ENCODE measurements around the gene SECISBP2L. TPM values are rescaled to one million over a fixed set of nuclear protein-coding genes. Genes with fewer than 3 reads are reported as not detected.

Gene SECISBP2L
- total RNA-seq, 1 experiment from 2014 or later = 33.2 TPM

DNA sequence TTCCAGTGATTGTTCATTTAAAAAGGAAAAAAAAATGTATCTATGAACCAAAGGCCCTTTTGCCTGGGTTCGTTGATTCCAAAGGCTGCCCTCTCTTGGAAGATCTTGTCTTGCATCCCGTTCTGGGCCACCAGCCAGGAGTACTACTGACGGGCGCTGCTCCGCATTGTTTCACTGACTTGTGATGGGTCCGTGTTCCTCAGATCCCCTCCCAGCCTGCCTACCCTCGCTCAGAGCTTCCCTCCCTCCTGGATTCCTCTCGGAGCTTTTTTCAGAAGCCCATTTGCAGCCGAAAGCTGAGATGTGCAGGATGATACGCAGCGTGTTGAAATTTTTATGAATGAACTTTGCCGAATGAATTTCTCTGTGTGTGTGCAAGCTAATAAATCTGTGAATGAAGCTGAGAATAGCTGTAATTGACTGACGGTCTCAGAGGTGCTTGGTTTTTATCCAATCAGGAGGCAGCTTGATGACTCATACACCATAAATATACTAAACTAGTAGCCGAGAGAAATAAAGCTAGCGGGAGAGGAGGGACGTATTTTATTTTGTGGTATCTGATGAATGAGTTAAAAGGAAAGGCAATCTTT, 82.6 kb downstream of the SECISBP2L start, which contains the start of gene SHC4:
SHC4 (minus strand) TSS at position 396 of the 590 bp plus-strand sequence. CDS start 904 bp downstream, outside the sequence.
- 0 out of 2 replicates have a peak, but pooled peaks cover 8% of the 10 kb centered on the region for H3K4me1 ChIP-seq (replicated peaks; ENCODE audit: insufficient read depth)
- peak; percentile 24 to 59 for DNase-seq
- H3K4me2 ChIP-seq = peak within 1 kb of the TSS; percentile 95
- H3F3A ChIP-seq (ENCODE audit: insufficient read depth, low read depth) = peaks cover 5% of the 10 kb centered on the region; the same call in 1 of the 2 replicates
- H3K27me3 ChIP-seq (ENCODE audit: insufficient read depth, low read depth) = no peaks in the 10 kb centered on the region
- intact Hi-C loops (cut with micrococcal nuclease; ENCODE audit: unreplicated experiment) = loop anchor here (5.0 kb wide), 3 partner anchors 81 to 151 kb away; partner anchors contain the start of gene CEP152
- peak within 1 kb of the TSS; percentile 81 for H2AFZ ChIP-seq
- no peaks in the 10 kb centered on the region for H3K36me3 ChIP-seq (ENCODE audit: low read depth)
- H3K9me2 ChIP-seq (ENCODE audit: insufficient read depth) = no peaks in the 10 kb centered on the region
- H4K20me1 ChIP-seq (ENCODE audit: insufficient read depth) = no peaks in the 10 kb centered on the region
- peak within 1 kb of the TSS; percentile 70 for H3K4me3 ChIP-seq
- H3K79me2 ChIP-seq (ENCODE audit: low read depth) = no peaks in the 10 kb centered on the region
- H3K27ac ChIP-seq = no peak within 1 kb of the TSS
- TF ChIP-seq, protein P1, sequence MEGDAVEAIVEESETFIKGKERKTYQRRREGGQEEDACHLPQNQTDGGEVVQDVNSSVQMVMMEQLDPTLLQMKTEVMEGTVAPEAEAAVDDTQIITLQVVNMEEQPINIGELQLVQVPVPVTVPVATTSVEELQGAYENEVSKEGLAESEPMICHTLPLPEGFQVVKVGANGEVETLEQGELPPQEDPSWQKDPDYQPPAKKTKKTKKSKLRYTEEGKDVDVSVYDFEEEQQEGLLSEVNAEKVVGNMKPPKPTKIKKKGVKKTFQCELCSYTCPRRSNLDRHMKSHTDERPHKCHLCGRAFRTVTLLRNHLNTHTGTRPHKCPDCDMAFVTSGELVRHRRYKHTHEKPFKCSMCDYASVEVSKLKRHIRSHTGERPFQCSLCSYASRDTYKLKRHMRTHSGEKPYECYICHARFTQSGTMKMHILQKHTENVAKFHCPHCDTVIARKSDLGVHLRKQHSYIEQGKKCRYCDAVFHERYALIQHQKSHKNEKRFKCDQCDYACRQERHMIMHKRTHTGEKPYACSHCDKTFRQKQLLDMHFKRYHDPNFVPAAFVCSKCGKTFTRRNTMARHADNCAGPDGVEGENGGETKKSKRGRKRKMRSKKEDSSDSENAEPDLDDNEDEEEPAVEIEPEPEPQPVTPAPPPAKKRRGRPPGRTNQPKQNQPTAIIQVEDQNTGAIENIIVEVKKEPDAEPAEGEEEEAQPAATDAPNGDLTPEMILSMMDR (conservative IDR thresholded peaks at IDR 0.05) = no peak; the same call in 1 of the 2 replicates
- TF ChIP-seq EZH2 (IDR thresholded peaks at IDR 0.05; ENCODE audit: low read depth) = no peak
- ChIA-PET POLR2A (ENCODE audit: unreplicated experiment) (interaction anchor here (0.6 kb wide), 1 partner anchor 10 kb away, joined by 6 read pairs; no protein-coding TSS in a partner anchor), CTCF (no interaction called here)
- H3K9me3 ChIP-seq (ENCODE audit: insufficient read depth, low read depth) = no peaks in the 10 kb centered on the region
- BruUV-seq (replicated peaks) = no TSS peak

DNA sequence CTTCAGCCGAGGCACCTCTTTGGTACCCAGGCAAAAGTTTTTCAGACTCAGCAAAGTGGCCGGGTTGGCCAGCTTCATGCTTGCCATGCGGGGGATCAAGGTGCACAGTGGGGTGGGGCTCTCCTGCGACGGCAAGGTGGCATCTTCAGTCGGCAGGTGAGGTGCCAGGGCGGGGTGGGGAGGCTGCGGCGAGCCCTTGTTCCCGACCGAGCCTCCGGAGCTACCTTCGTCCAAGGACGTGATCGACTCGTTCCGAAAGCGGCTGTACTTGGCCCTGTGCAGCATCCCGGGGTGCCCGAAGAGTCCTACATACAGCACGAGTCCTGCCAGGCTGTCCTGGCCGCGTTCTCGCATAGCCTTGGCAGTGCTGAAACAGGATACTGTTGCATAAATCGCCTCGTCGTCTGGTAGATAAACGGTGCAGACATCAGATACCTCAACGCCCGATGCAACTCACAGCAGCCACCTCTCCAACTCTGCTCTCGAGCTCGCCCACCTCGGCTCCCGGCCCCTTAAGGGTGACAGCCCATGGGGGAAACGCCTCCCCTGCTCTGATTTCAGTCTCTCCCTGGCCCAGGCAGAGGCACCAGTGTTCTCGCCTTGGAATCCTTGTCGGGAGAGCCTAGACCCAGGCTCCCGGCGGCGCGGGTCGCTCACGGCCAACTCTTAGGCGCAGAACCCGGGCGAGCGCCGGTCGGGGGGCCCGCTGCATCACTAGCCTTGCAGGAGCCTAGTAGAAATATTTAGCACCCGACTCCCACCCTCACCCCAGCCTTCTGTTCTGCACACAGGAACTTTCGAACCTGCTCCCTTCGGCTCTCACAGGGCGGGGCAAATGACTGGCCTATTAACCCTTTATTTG, 83.4 kb downstream of the SECISBP2L start:
- H3K27ac ChIP-seq = no peak overlapping the region
- peak overlapping the region; percentile 81 for H2AFZ ChIP-seq
- BruUV-seq (replicated peaks) = no TSS peak
- no peaks in the 10 kb centered on the region for H4K20me1 ChIP-seq (ENCODE audit: insufficient read depth)
- no peaks in the 10 kb centered on the region for H3K9me3 ChIP-seq (ENCODE audit: insufficient read depth, low read depth)
- H3K4me3 ChIP-seq = peak overlapping the region; percentile 70
- peak overlapping the region; percentile 95 for H3K4me2 ChIP-seq
- peaks cover 5% of the 10 kb centered on the region; the same call in 1 of the 2 replicates for H3F3A ChIP-seq (ENCODE audit: insufficient read depth, low read depth)
- TF ChIP-seq EZH2 (IDR thresholded peaks at IDR 0.05; ENCODE audit: low read depth) = no peak
- TF ChIP-seq, protein P1 (conservative IDR thresholded peaks at IDR 0.05) = no peak
- no peaks in the 10 kb centered on the region for H3K27me3 ChIP-seq (ENCODE audit: insufficient read depth, low read depth)
- POLR2A ChIA-PET (ENCODE audit: unreplicated experiment) = no interaction called here
- peak in 1 of 2 experiments; percentile 21 for DNase-seq
- CTCF ChIA-PET = no interaction called here
- H3K9me2 ChIP-seq (ENCODE audit: insufficient read depth) = no peaks in the 10 kb centered on the region
- H3K79me2 ChIP-seq (ENCODE audit: low read depth) = no peaks in the 10 kb centered on the region
- no peaks in the 10 kb centered on the region for H3K36me3 ChIP-seq (ENCODE audit: low read depth)
- H3K4me1 ChIP-seq (replicated peaks; ENCODE audit: insufficient read depth) = 0 out of 2 replicates have a peak, but pooled peaks cover 8% of the 10 kb centered on the region
- intact Hi-C loops (cut with micrococcal nuclease; ENCODE audit: unreplicated experiment) = loop anchor here (5.0 kb wide), 3 partner anchors 81 to 151 kb away; partner anchors contain the start of gene CEP152

DNA sequence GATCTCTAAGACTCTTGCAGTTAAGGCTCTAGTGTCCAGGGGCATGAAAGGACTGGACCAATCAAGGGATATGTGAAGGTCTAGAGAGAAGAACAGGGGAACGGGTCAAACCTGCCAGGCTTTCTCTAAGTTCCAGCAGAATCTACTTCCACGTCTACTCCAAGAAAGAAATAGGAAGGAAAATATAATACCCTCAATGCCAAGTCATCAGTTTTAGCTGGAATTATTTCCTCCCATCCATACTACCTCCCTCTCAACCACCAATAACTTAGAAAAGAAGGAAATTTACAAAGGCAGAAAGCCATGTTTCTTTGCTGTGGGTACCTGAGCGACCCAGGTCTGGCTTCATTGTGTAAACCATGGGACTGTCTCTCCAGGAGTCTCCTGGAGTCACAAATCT, 90.3 kb downstream of the SECISBP2L start:
- Histone ChIP-seq H3K27ac (no peak overlapping the region), H3K9me3 (ENCODE audit: insufficient read depth, low read depth) (no peaks in the 10 kb centered on the region), H3K9me2 (ENCODE audit: insufficient read depth) (no peaks in the 10 kb centered on the region), H4K20me1 (ENCODE audit: insufficient read depth) (no peaks in the 10 kb centered on the region), H3F3A (ENCODE audit: insufficient read depth, low read depth) (no peaks in the 10 kb centered on the region), H3K36me3 (ENCODE audit: low read depth) (no peaks in the 10 kb centered on the region), H3K4me2 (no peak overlapping the region), H3K4me3 (no peak overlapping the region), H3K27me3 (ENCODE audit: insufficient read depth, low read depth) (no peaks in the 10 kb centered on the region), H3K79me2 (ENCODE audit: low read depth) (no peaks in the 10 kb centered on the region), H2AFZ (no peak overlapping the region), H3K4me1 (replicated peaks; ENCODE audit: insufficient read depth) (no peaks in the 10 kb centered on the region)
- CTCF ChIA-PET = no interaction called here
- TF ChIP-seq, protein P1 (conservative IDR thresholded peaks at IDR 0.05) = no peak
- TF ChIP-seq EZH2 (IDR thresholded peaks at IDR 0.05; ENCODE audit: low read depth) = no peak
- intact Hi-C loops (cut with micrococcal nuclease; ENCODE audit: unreplicated experiment) = no loop called here
- DNase-seq = no peak
- no TSS peak for BruUV-seq (replicated peaks)
- POLR2A ChIA-PET (ENCODE audit: unreplicated experiment) = no interaction called here
